Common myeloid progenitor, CD34-positive (primary cell): Measurements from ENCODE around the gene EIF5A.

ENCODE experiments used
- CTCF ChIA-PET: fragments of 350-600 bp; sonication (Branson Sonifier 250); formaldehyde crosslinking; loops from one replicate; lab custom pipeline; 2021; ENCODE audit warnings: antibody characterized with exemption; lab: Charles Lee
- POLR2A ChIA-PET: fragments of 350-600 bp; sonication (Branson Sonifier 250); formaldehyde crosslinking; loops from one replicate; lab custom pipeline; 2021; ENCODE audit warnings: antibody characterized with exemption; lab: Charles Lee
- DNase-seq, 3 donors: peaks; one replicate each; pipeline versions ENCODE4 v3.0.0 to v3.0.0-alpha.2; 2013
- H3K27ac ChIP-seq, 2 experiments: 1 replicate in 1 of 2; 2 replicates in 1 of 2; pipeline ENCODE4 v1.7.0; 2013; ENCODE audit warnings: inconsistent platforms in 2 of 2, low read length in 2 of 2, mild to moderate bottlenecking in 2 of 2, low read depth in 1 of 2, moderate library complexity in 1 of 2; ENCODE audit not compliant: severe bottlenecking in 2 of 2, insufficient read depth in 1 of 2, poor library complexity in 1 of 2
- H3K27me3 ChIP-seq, 5 experiments: replicated peaks in 2 of 5; 1 replicate in 3 of 5; 2 replicates in 2 of 5; pipeline versions ENCODE4 v1.6.1 to v1.7.0; 2013; ENCODE audit warnings: low read length in 4 of 5, mild to moderate bottlenecking in 2 of 5, moderate library complexity in 2 of 5, inconsistent platforms in 1 of 5; ENCODE audit not compliant: insufficient read depth in 5 of 5, control insufficient read depth in 4 of 5
- H3K36me3 ChIP-seq, 4 experiments: 1 replicate in 2 of 4; 2 replicates in 2 of 4; pipeline versions ENCODE4 v1.6.1 to v1.7.0; 2013; ENCODE audit warnings: low read length in 3 of 4, control low read depth in 1 of 4, mild to moderate bottlenecking in 1 of 4; ENCODE audit not compliant: control insufficient read depth in 4 of 4, insufficient read depth in 4 of 4
- H3K4me1 ChIP-seq, 4 experiments: 1 replicate in 3 of 4; 2 replicates in 1 of 4; pipeline versions ENCODE4 v1.6.1 to v1.7.1; 2013; ENCODE audit warnings: low read length in 3 of 4, mild to moderate bottlenecking in 3 of 4, control low read depth in 1 of 4, inconsistent platforms in 1 of 4, moderate library complexity in 1 of 4; ENCODE audit not compliant: control insufficient read depth in 4 of 4, insufficient read depth in 4 of 4; ENCODE audit errors: control extremely low read depth in 1 of 4
- H3K4me3 ChIP-seq, 7 experiments: 1 replicate in 4 of 7; 2 replicates in 3 of 7; pipeline versions ENCODE4 v1.5.1 to v1.7.0; 2013; ENCODE audit warnings: mild to moderate bottlenecking in 7 of 7, low read length in 6 of 7, moderate library complexity in 6 of 7, inconsistent platforms in 2 of 7, low read depth in 2 of 7, control low read depth in 1 of 7; ENCODE audit not compliant: insufficient read depth in 4 of 7, control insufficient read depth in 1 of 7; ENCODE audit errors: extremely low read depth in 1 of 7
- H3K9me3 ChIP-seq, 5 experiments: 1 replicate in 4 of 5; 2 replicates in 1 of 5; pipeline versions ENCODE4 v1.6.1 to v1.7.1; 2013; ENCODE audit warnings: low read length in 4 of 5, mild to moderate bottlenecking in 2 of 5, inconsistent platforms in 1 of 5, low read depth in 1 of 5, moderate library complexity in 1 of 5; ENCODE audit not compliant: control insufficient read depth in 4 of 5, insufficient read depth in 2 of 5; ENCODE audit errors: control extremely low read depth in 1 of 5
- WGBS: methylation state at CpG from one replicate; pipeline ENCODE4 v1.1.5; 2013; ENCODE audit not compliant: insufficient coverage; 5-methylcytosine and 5-hydroxymethylcytosine counted together

The EIF5A gene

GRCh38 chr17:7357381-7357780 lies 50.0 kb downstream of the EIF5A start:
- no peak overlapping the region for H3K4me3 ChIP-seq
- no peaks in the 10 kb centered on the region for H3K27me3 ChIP-seq
- H3K27ac ChIP-seq: no peak overlapping the region
- ChIA-PET CTCF (interaction anchor here (1.3 to 2.1 kb wide), 2 partner anchors 11 to 41 kb away, joined by 3 to 8 read pairs; no protein-coding TSS in a partner anchor), POLR2A (no interaction called here)
- WGBS: 93% methylated on average over 1 of the region's 2 CpGs
- no peaks in the 10 kb centered on the region for H3K9me3 ChIP-seq
- H3K4me1 ChIP-seq: peaks cover 0 to 11% (median 4%) of the 10 kb centered on the region in 4 experiments
- peaks cover 0 to 7% (median 0%) of the 10 kb centered on the region in 4 experiments for H3K36me3 ChIP-seq
- DNase-seq: no peak

GRCh38 chr17:7361906-7362305 lies 54.5 kb downstream of the EIF5A start:
- Histone ChIP-seq H3K36me3 (no peaks in the 10 kb centered on the region), H3K4me1 (no peaks in the 10 kb centered on the region), H3K27me3 (no peaks in the 10 kb centered on the region), H3K9me3 (no peaks in the 10 kb centered on the region), H3K27ac (no peak overlapping the region), H3K4me3 (no peak overlapping the region)
- POLR2A ChIA-PET: no interaction called here
- CTCF ChIA-PET: interaction anchor here (0.8 to 1.8 kb wide), 2 partner anchors 8 to 40 kb away, joined by 3 to 4 read pairs; no protein-coding TSS in a partner anchor
- WGBS: 59% methylated on average over 3 of the region's 3 CpGs
- DNase-seq: no peak
